ENCODE results near the gene ATP5F1D. TPM values are rescaled to one million over a fixed set of nuclear protein-coding genes. Genes with fewer than 3 reads are reported as not detected.

The ATP5F1D gene
- total and polyA plus RNA-seq, 2 of the 13 experiments (the other 11 are each of a cell fraction or from before 2014, with no cell fraction given): 39.4 to 78.7 TPM

- TF ChIP-seq ZFP36L2 (CRISPR knock-in tag; IDR thresholded peaks at IDR 0.05): no peak
- TF ChIP-seq ZNF18 (CRISPR knock-in tag; IDR thresholded peaks at IDR 0.05; ENCODE audit: insufficient replicate concordance): peak; percentile 80
- no peak for TF ChIP-seq NR0B2 (CRISPR knock-in tag; IDR thresholded peaks at IDR 0.05)
- no peak for TF ChIP-seq FOXC1 (CRISPR knock-in tag; IDR thresholded peaks at IDR 0.05; ENCODE audit: borderline replicate concordance)
- no peak; the same call in 1 of the 2 replicates for TF ChIP-seq RNF219 (CRISPR knock-in tag; IDR thresholded peaks at IDR 0.05)
- TF ChIP-seq KDM5A (IDR thresholded peaks at IDR 0.05; ENCODE audit: borderline replicate concordance, low read length): peak; percentile 47; the same call in 1 of the 2 replicates
- no peak for TF ChIP-seq PLRG1 (conservative IDR thresholded peaks at IDR 0.05)
- no peak for TF ChIP-seq ZNF3 (CRISPR knock-in tag; IDR thresholded peaks at IDR 0.05)
- TF ChIP-seq ZNF20 (CRISPR knock-in tag; IDR thresholded peaks at IDR 0.05): 0 out of 2 replicates have a peak, but pooled peaks have one; percentile 12
- TF ChIP-seq CENPBD1 (CRISPR knock-in tag; IDR thresholded peaks at IDR 0.05; ENCODE audit: borderline replicate concordance, low read depth): no peak
- TF ChIP-seq FOXJ3 (CRISPR knock-in tag; IDR thresholded peaks at IDR 0.05; ENCODE audit: borderline replicate concordance): no peak
- no peak; the same call in none of the 2 replicates for TF ChIP-seq ESRRA (CRISPR knock-in tag; IDR thresholded peaks at IDR 0.05; ENCODE audit: low read depth)
- no peak for TF ChIP-seq ZNF609 (CRISPR knock-in tag; IDR thresholded peaks at IDR 0.05; ENCODE audit: borderline replicate concordance)
- no peak for TF ChIP-seq ZNF264 (CRISPR knock-in tag; IDR thresholded peaks at IDR 0.05)
- no peak for TF ChIP-seq MXI1 (IDR thresholded peaks at IDR 0.05; ENCODE audit: borderline replicate concordance, low read depth, low read length)
These were observed 7.3 kb downstream of the ATP5F1D start (continued) for GRCh38 chr19:1248786-1249297.

Data from HepG2 (cell line).